Rectal smooth muscle tissue (tissue), 1 donor: ENCODE measurements around the gene ITPR2.
"Not testable (repeated sequence)": the region's sequence is repeated elsewhere in the genome, so short reads cannot be mapped to it uniquely, and the experiment has no call there.

Experiments
- H3K27ac ChIP-seq: one replicate; pipeline ENCODE4 v1.7.0; 2013; ENCODE audit warnings: low read depth, low read length, inconsistent platforms
- H3K27me3 ChIP-seq: one replicate; pipeline ENCODE4 v1.7.0; 2013; ENCODE audit warnings: low read length; ENCODE audit not compliant: control insufficient read depth, insufficient read depth
- H3K36me3 ChIP-seq: one replicate; pipeline ENCODE4 v1.7.0; 2013; ENCODE audit warnings: low read length; ENCODE audit not compliant: control insufficient read depth, insufficient read depth
- H3K4me1 ChIP-seq: one replicate; pipeline ENCODE4 v1.7.0; 2013; ENCODE audit warnings: low read length; ENCODE audit not compliant: control insufficient read depth, insufficient read depth
- H3K4me3 ChIP-seq: one replicate; pipeline ENCODE4 v1.7.0; 2013; ENCODE audit warnings: low read length
- H3K9ac ChIP-seq: one replicate; pipeline ENCODE4 v1.7.0; 2013; ENCODE audit warnings: low read length

The ITPR2 gene

GRCh38 chr12:26331960-26332359 is 501.0 kb downstream of the ITPR2 start:
- no peaks in the 10 kb centered on the region for H3K36me3 ChIP-seq
- no peak overlapping the region for H3K27ac ChIP-seq
- no peaks in the 10 kb centered on the region for H3K4me1 ChIP-seq
- no peaks in the 10 kb centered on the region for H3K27me3 ChIP-seq
- H3K4me3 ChIP-seq: no peak overlapping the region
- H3K9ac ChIP-seq: no peak overlapping the region

GRCh38 chr12:26331136-26331535 is 501.9 kb downstream of the ITPR2 start:
- Histone ChIP-seq H3K4me1 (no peaks in the 10 kb centered on the region), H3K27ac (no peak overlapping the region)

GRCh38 chr12:26327975-26328644 is 504.9 kb downstream of the ITPR2 start:
- no peak overlapping the region for H3K4me3 ChIP-seq
- H3K27me3 ChIP-seq: no peaks in the 10 kb centered on the region
- no peaks in the 10 kb centered on the region for H3K36me3 ChIP-seq
- no peaks in the 10 kb centered on the region for H3K4me1 ChIP-seq
- H3K27ac ChIP-seq: no peak overlapping the region
- no peak overlapping the region for H3K9ac ChIP-seq

More at GRCh38 chr12:26331136-26331535, 501.9 kb downstream of the ITPR2 start:
- no peaks in the 10 kb centered on the region for H3K36me3 ChIP-seq
- no peak overlapping the region for H3K9ac ChIP-seq
- no peaks in the 10 kb centered on the region for H3K27me3 ChIP-seq
- no peak overlapping the region for H3K4me3 ChIP-seq

GRCh38 chr12:26323673-26324072 is 509.3 kb downstream of the ITPR2 start:
- Histone ChIP-seq H3K4me1 (no peaks in the 10 kb centered on the region), H3K4me3 (no peak overlapping the region), H3K9ac (no peak overlapping the region), H3K27me3 (no peaks in the 10 kb centered on the region), H3K27ac (no peak overlapping the region), H3K36me3 (no peaks in the 10 kb centered on the region)

- Histone ChIP-seq H3K4me3 (no peak overlapping the region), H3K27me3 (no peaks in the 10 kb centered on the region), H3K4me1 (no peaks in the 10 kb centered on the region), H3K27ac (no peak overlapping the region), H3K36me3 (no peaks in the 10 kb centered on the region), H3K9ac (no peak overlapping the region)
Observed at GRCh38 chr12:26319511-26319910, 513.5 kb downstream of the ITPR2 start.

GRCh38 chr12:26318661-26319068 is 514.3 kb downstream of the ITPR2 start:
- no peak overlapping the region for H3K27ac ChIP-seq
- H3K36me3 ChIP-seq: no peaks in the 10 kb centered on the region
- H3K9ac ChIP-seq: no peak overlapping the region
- no peak overlapping the region for H3K4me3 ChIP-seq
- no peaks in the 10 kb centered on the region for H3K27me3 ChIP-seq
- no peaks in the 10 kb centered on the region for H3K4me1 ChIP-seq

- Histone ChIP-seq H3K27ac (no peak overlapping the region), H3K4me3 (no peak overlapping the region)
Observed at GRCh38 chr12:26317942-26318575, 514.9 kb downstream of the ITPR2 start.

GRCh38 chr12:26314103-26314502 is 518.9 kb downstream of the ITPR2 start:
- H3K4me1 ChIP-seq, H3K27me3 ChIP-seq, H3K4me3 ChIP-seq, H3K9ac ChIP-seq, H3K27ac ChIP-seq, H3K36me3 ChIP-seq: not testable (repeated sequence)

More at GRCh38 chr12:26317942-26318575, 514.9 kb downstream of the ITPR2 start:
- Histone ChIP-seq H3K36me3 (no peaks in the 10 kb centered on the region), H3K4me1 (no peaks in the 10 kb centered on the region), H3K27me3 (no peaks in the 10 kb centered on the region), H3K9ac (no peak overlapping the region)

- H3K4me3 ChIP-seq, H3K9ac ChIP-seq: not testable (repeated sequence)
Observed at GRCh38 chr12:26310489-26310888, 522.5 kb downstream of the ITPR2 start.

GRCh38 chr12:26309634-26310033 is 523.4 kb downstream of the ITPR2 start:
- H3K27ac ChIP-seq: no peak overlapping the region
- H3K4me1 ChIP-seq: no peaks in the 10 kb centered on the region
- H3K4me3 ChIP-seq: no peak overlapping the region
- H3K9ac ChIP-seq: no peak overlapping the region
- H3K36me3 ChIP-seq: no peaks in the 10 kb centered on the region
- H3K27me3 ChIP-seq: no peaks in the 10 kb centered on the region

More at GRCh38 chr12:26310489-26310888, 522.5 kb downstream of the ITPR2 start:
- H3K27ac ChIP-seq, H3K36me3 ChIP-seq, H3K27me3 ChIP-seq, H3K4me1 ChIP-seq: not testable (repeated sequence)

- Histone ChIP-seq H3K4me1 (peaks cover 4% of the 10 kb centered on the region), H3K9ac (no peak overlapping the region), H3K36me3 (no peaks in the 10 kb centered on the region), H3K27ac (no peak overlapping the region), H3K27me3 (no peaks in the 10 kb centered on the region), H3K4me3 (no peak overlapping the region)
Observed at GRCh38 chr12:26304273-26304672, 528.7 kb downstream of the ITPR2 start.

GRCh38 chr12:26303418-26303817 is 529.6 kb downstream of the ITPR2 start:
- H3K27me3 ChIP-seq: no peaks in the 10 kb centered on the region
- H3K4me3 ChIP-seq: no peak overlapping the region
- no peak overlapping the region for H3K9ac ChIP-seq
- peaks cover 9% of the 10 kb centered on the region for H3K4me1 ChIP-seq
- H3K27ac ChIP-seq: no peak overlapping the region
- no peaks in the 10 kb centered on the region for H3K36me3 ChIP-seq

- no peak overlapping the region for H3K27ac ChIP-seq
- no peaks in the 10 kb centered on the region for H3K27me3 ChIP-seq
- no peak overlapping the region for H3K4me3 ChIP-seq
- peaks cover 9% of the 10 kb centered on the region for H3K4me1 ChIP-seq
- H3K36me3 ChIP-seq: no peaks in the 10 kb centered on the region
- no peak overlapping the region for H3K9ac ChIP-seq
Observed at GRCh38 chr12:26302776-26303175, 530.2 kb downstream of the ITPR2 start.
